ENCODE measurements around the gene YPEL3. TPM values are rescaled to one million over a fixed set of nuclear protein-coding genes. Genes with fewer than 3 reads are reported as not detected.

Gene YPEL3
- total and polyA plus RNA-seq, 2 donors: 32.6 to 231 TPM

- peaks cover 9 to 35% of the 10 kb centered on the region in 2 donors for H3K9me3 ChIP-seq (ENCODE audit: control insufficient read depth in 2 of 2, insufficient read depth in 1 of 2, low read length in 1 of 2)
- peaks cover 23 to 38% of the 10 kb centered on the region in 2 donors for H3K4me1 ChIP-seq (ENCODE audit: control insufficient read depth in 2 of 2, insufficient read depth in 2 of 2, low read length in 2 of 2)
- H3K4me3 ChIP-seq (ENCODE audit: low read length in 2 of 2): no peak overlapping the region
- WGBS: 96% methylated on average over 18 of the region's 18 CpGs
- H3K27me3 ChIP-seq (ENCODE audit: control insufficient read depth in 2 of 2, insufficient read depth in 1 of 2, low read length in 1 of 2): no peaks in the 10 kb centered on the region
- peak overlapping the region; percentile 83 to 92 for H3K27ac ChIP-seq (ENCODE audit: low read depth in 1 of 2, low read length in 1 of 2)
- DNase-seq (ENCODE audit: low read depth in 6 of 9, low spot score in 9 of 9): peak in 1 of 9 donors; percentile 21
- peaks cover 15 to 20% of the 10 kb centered on the region in 2 donors for H3K36me3 ChIP-seq (ENCODE audit: control insufficient read depth in 2 of 2, insufficient read depth in 2 of 2, low read length in 1 of 2)
Measured at GRCh38 chr16:30096862-30097563, 1.0 kb upstream of the YPEL3 start.

- Histone ChIP-seq H3K9me3 (ENCODE audit: control insufficient read depth in 2 of 2, insufficient read depth in 1 of 2, low read length in 1 of 2) (peaks cover 9 to 31% of the 10 kb centered on the region in 2 donors), H3K4me1 (ENCODE audit: control insufficient read depth in 2 of 2, insufficient read depth in 2 of 2, low read length in 2 of 2) (peaks cover 29 to 53% of the 10 kb centered on the region in 2 donors), H3K27me3 (ENCODE audit: control insufficient read depth in 2 of 2, insufficient read depth in 1 of 2, low read length in 1 of 2) (no peaks in the 10 kb centered on the region), H3K36me3 (ENCODE audit: control insufficient read depth in 2 of 2, insufficient read depth in 2 of 2, low read length in 1 of 2) (peaks cover 15 to 20% of the 10 kb centered on the region in 2 donors), H3K4me3 (ENCODE audit: low read length in 2 of 2) (peak overlapping the region; percentile 76 to 93), H3K27ac (ENCODE audit: low read depth in 1 of 2, low read length in 1 of 2) (peak overlapping the region; percentile 87 to 93)
- 22% methylated on average over 47 of the region's 47 CpGs for WGBS
- DNase-seq (ENCODE audit: low read depth in 6 of 9, low spot score in 9 of 9): peak in 2 of 9 donors; percentile 13 to 46
Measured at GRCh38 chr16:30095166-30096078, 591 bp downstream of the YPEL3 start.

- WGBS: 95% methylated on average over 11 of the region's 11 CpGs
- H3K27me3 ChIP-seq (ENCODE audit: control insufficient read depth in 2 of 2, insufficient read depth in 1 of 2, low read length in 1 of 2): no peaks in the 10 kb centered on the region
- H3K4me3 ChIP-seq (ENCODE audit: low read length in 2 of 2): peak overlapping the region; percentile 76 to 93
- peaks cover 29 to 60% of the 10 kb centered on the region in 2 donors for H3K4me1 ChIP-seq (ENCODE audit: control insufficient read depth in 2 of 2, insufficient read depth in 2 of 2, low read length in 2 of 2)
- H3K36me3 ChIP-seq (ENCODE audit: control insufficient read depth in 2 of 2, insufficient read depth in 2 of 2, low read length in 1 of 2): peaks cover 15 to 20% of the 10 kb centered on the region in 2 donors
- H3K27ac ChIP-seq (ENCODE audit: low read depth in 1 of 2, low read length in 1 of 2): no peak overlapping the region
- H3K9me3 ChIP-seq (ENCODE audit: control insufficient read depth in 2 of 2, insufficient read depth in 1 of 2, low read length in 1 of 2): peaks cover 9 to 31% of the 10 kb centered on the region in 2 donors
- DNase-seq (ENCODE audit: low read depth in 6 of 9, low spot score in 9 of 9): no peak
Measured at GRCh38 chr16:30094541-30095165, 1.4 kb downstream of the YPEL3 start.

GRCh38 chr16:30092373-30093010 lies 3.5 kb downstream of the YPEL3 start:
- Histone ChIP-seq H3K27ac (ENCODE audit: low read depth in 1 of 2, low read length in 1 of 2) (peak overlapping the region; percentile 78 to 93), H3K36me3 (ENCODE audit: control insufficient read depth in 2 of 2, insufficient read depth in 2 of 2, low read length in 1 of 2) (peaks cover 15 to 19% of the 10 kb centered on the region in 2 donors), H3K27me3 (ENCODE audit: control insufficient read depth in 2 of 2, insufficient read depth in 1 of 2, low read length in 1 of 2) (no peaks in the 10 kb centered on the region), H3K4me1 (ENCODE audit: control insufficient read depth in 2 of 2, insufficient read depth in 2 of 2, low read length in 2 of 2) (peaks cover 29 to 60% of the 10 kb centered on the region in 2 donors), H3K4me3 (ENCODE audit: low read length in 2 of 2) (peak overlapping the region; percentile 64 to 70), H3K9me3 (ENCODE audit: control insufficient read depth in 2 of 2, insufficient read depth in 1 of 2, low read length in 1 of 2) (peaks cover 7 to 18% of the 10 kb centered on the region in 2 donors)
- peak in 3 of 9 donors; percentile 26 to 68 (median 39) for DNase-seq (ENCODE audit: low read depth in 6 of 9, low spot score in 9 of 9)
- WGBS: 4% methylated on average over 22 of the region's 22 CpGs

GRCh38 chr16:30091474-30092372 lies 4.3 kb downstream of the YPEL3 start, which contains the start of gene TBX6:
TSS of gene TBX6 (minus strand) at chr16:30091924. CDS start at chr16:30091193, 731 bp downstream.
- WGBS: 2% methylated on average over 76 of the region's 76 CpGs
- H3K27me3 ChIP-seq (ENCODE audit: control insufficient read depth in 2 of 2, insufficient read depth in 1 of 2, low read length in 1 of 2): no peaks in the 10 kb centered on the region
- peak within 1 kb of the TSS; percentile 64 to 70 for H3K4me3 ChIP-seq (ENCODE audit: low read length in 2 of 2)
- H3K9me3 ChIP-seq (ENCODE audit: control insufficient read depth in 2 of 2, insufficient read depth in 1 of 2, low read length in 1 of 2): peaks cover under 1 to 13% of the 10 kb centered on the region in 2 donors
- peaks cover 29 to 60% of the 10 kb centered on the region in 2 donors for H3K4me1 ChIP-seq (ENCODE audit: control insufficient read depth in 2 of 2, insufficient read depth in 2 of 2, low read length in 2 of 2)
- H3K27ac ChIP-seq (ENCODE audit: low read depth in 1 of 2, low read length in 1 of 2): peak within 1 kb of the TSS; percentile 78 to 93
- peaks cover 20 to 21% of the 10 kb centered on the region in 2 donors for H3K36me3 ChIP-seq (ENCODE audit: control insufficient read depth in 2 of 2, insufficient read depth in 2 of 2, low read length in 1 of 2)
- DNase-seq (ENCODE audit: low read depth in 6 of 9, low spot score in 9 of 9): peak; percentile 72 to 96 (median 86)

- Histone ChIP-seq H3K27ac (ENCODE audit: low read depth in 1 of 2, low read length in 1 of 2) (peak overlapping the region in 1 of 2 donors; percentile 81), H3K36me3 (ENCODE audit: control insufficient read depth in 2 of 2, insufficient read depth in 2 of 2, low read length in 1 of 2) (peaks cover 29 to 30% of the 10 kb centered on the region in 2 donors), H3K9me3 (ENCODE audit: control insufficient read depth in 2 of 2, insufficient read depth in 1 of 2, low read length in 1 of 2) (peaks cover 0 to 7% of the 10 kb centered on the region in 2 donors), H3K4me3 (ENCODE audit: low read length in 2 of 2) (peak overlapping the region in 1 of 2 donors; percentile 64), H3K27me3 (ENCODE audit: control insufficient read depth in 2 of 2, insufficient read depth in 1 of 2, low read length in 1 of 2) (no peaks in the 10 kb centered on the region), H3K4me1 (ENCODE audit: control insufficient read depth in 2 of 2, insufficient read depth in 2 of 2, low read length in 2 of 2) (peaks cover 27 to 55% of the 10 kb centered on the region in 2 donors)
- WGBS: 90% methylated on average over 26 of the region's 26 CpGs
- DNase-seq (ENCODE audit: low read depth in 6 of 9, low spot score in 9 of 9): no peak
Measured at GRCh38 chr16:30090610-30091331, 5.2 kb downstream of the YPEL3 start.

GRCh38 chr16:30088832-30089624 lies 7.0 kb downstream of the YPEL3 start:
- Histone ChIP-seq H3K9me3 (ENCODE audit: control insufficient read depth in 2 of 2, insufficient read depth in 1 of 2, low read length in 1 of 2) (peaks cover 0 to 7% of the 10 kb centered on the region in 2 donors), H3K4me1 (ENCODE audit: control insufficient read depth in 2 of 2, insufficient read depth in 2 of 2, low read length in 2 of 2) (peaks cover 17 to 38% of the 10 kb centered on the region in 2 donors), H3K27me3 (ENCODE audit: control insufficient read depth in 2 of 2, insufficient read depth in 1 of 2, low read length in 1 of 2) (no peaks in the 10 kb centered on the region), H3K36me3 (ENCODE audit: control insufficient read depth in 2 of 2, insufficient read depth in 2 of 2, low read length in 1 of 2) (peaks cover 34 to 36% of the 10 kb centered on the region in 2 donors), H3K27ac (ENCODE audit: low read depth in 1 of 2, low read length in 1 of 2) (no peak overlapping the region), H3K4me3 (ENCODE audit: low read length in 2 of 2) (no peak overlapping the region)
- no peak for DNase-seq (ENCODE audit: low read depth in 6 of 9, low spot score in 9 of 9)
- WGBS: 97% methylated on average over 22 of the region's 22 CpGs

Measured in thymus (tissue), 11 donors.